T-helper 2 cell (primary cell): ENCODE results near the gene FBP2.

Experiments
- DNase-seq, 5 experiments: peaks; one replicate each; pipeline versions ENCODE4 v3.0.0 to v3.0.0-alpha.2; 2012 to 2022
- total RNA-seq, 2 donors: gene quantifications; one replicate each; lab custom pipeline; 2026; lab: John Stamatoyannopoulos, UW

Gene FBP2
- 0 reads per million in 2 donors for total RNA-seq

GRCh38 chr9:94593459-94594345, at the start of gene FBP2:
FBP2 (minus strand) TSS chr9:94593824; CDS start chr9:94593726, 98 bp downstream.
- no peak for DNase-seq

GRCh38 chr9:94643176-94643575, 49.6 kb upstream of the FBP2 start:
- DNase-seq, result no peak

- no peak for DNase-seq
These were observed 48.9 kb upstream of the FBP2 start for GRCh38 chr9:94642501-94642900.

GRCh38 chr9:94639999-94640376, 46.4 kb upstream of the FBP2 start:
- DNase-seq, result no peak

GRCh38 chr9:94639061-94639998, 45.7 kb upstream of the FBP2 start, which contains the start of gene FBP1:
FBP1 (minus strand) TSS chr9:94639518; CDS start chr9:94639310, 208 bp downstream.
- peak in 3 of 5 experiments; percentile 7 to 49 (median 25) for DNase-seq

GRCh38 chr9:94638335-94639060, 44.9 kb upstream of the FBP2 start:
- no peak for DNase-seq

GRCh38 chr9:94632737-94633136, 39.1 kb upstream of the FBP2 start:
- DNase-seq, result no peak

- DNase-seq, result no peak
These were observed 38.0 kb upstream of the FBP2 start for GRCh38 chr9:94631599-94631998.

GRCh38 chr9:94630833-94631232, 37.2 kb upstream of the FBP2 start:
- no peak for DNase-seq

GRCh38 chr9:94630281-94630680, 36.7 kb upstream of the FBP2 start:
- DNase-seq, result no peak

- no peak for DNase-seq
These were observed 33.7 kb upstream of the FBP2 start for GRCh38 chr9:94627287-94627686.

GRCh38 chr9:94625835-94626234, 32.2 kb upstream of the FBP2 start:
- peak in 1 of 5 experiments; percentile 11 for DNase-seq

- no peak for DNase-seq
These were observed 31.0 kb upstream of the FBP2 start for GRCh38 chr9:94624629-94625028.

GRCh38 chr9:94623253-94623652, 29.6 kb upstream of the FBP2 start:
- DNase-seq, result peak in 2 of 5 experiments; percentile 3 to 30

- DNase-seq, result no peak
These were observed 28.6 kb upstream of the FBP2 start for GRCh38 chr9:94622087-94622800.

GRCh38 chr9:94619026-94619425, 25.4 kb upstream of the FBP2 start:
- DNase-seq, result no peak

- DNase-seq, result no peak
These were observed 19.4 kb upstream of the FBP2 start for GRCh38 chr9:94613003-94613402.

- no peak for DNase-seq
These were observed 18.4 kb upstream of the FBP2 start for GRCh38 chr9:94612071-94612470.

- DNase-seq, result peak in 3 of 5 experiments; percentile 2 to 36 (median 25)
These were observed 18.0 kb upstream of the FBP2 start for GRCh38 chr9:94611638-94612068.

- DNase-seq, result no peak
These were observed 16.6 kb upstream of the FBP2 start for GRCh38 chr9:94610181-94610606.

- no peak for DNase-seq
These were observed 13.7 kb upstream of the FBP2 start for GRCh38 chr9:94607423-94607691.
